ENCODE measurements around the gene TMEM17. TPM values are rescaled to one million over a fixed set of nuclear protein-coding genes. Genes with fewer than 3 reads are reported as not detected.

TMEM17 gene
- total and polyA plus RNA-seq, 2 experiments from 2014 or later = 0.94 to 1.7 TPM

GRCh38 chr2:62495761-62496160, 10.2 kb downstream of the TMEM17 start:
- Mint-ChIP-seq H3K27me3 (ENCODE audit: insufficient read depth, low read depth, poor library complexity) (peaks cover 7% of the 10 kb centered on the region), H3K36me3 (ENCODE audit: low read depth) (no peaks in the 10 kb centered on the region), H3K27ac (no peak overlapping the region), H3K9me3 (no peaks in the 10 kb centered on the region), H3K4me1 (no peaks in the 10 kb centered on the region; the same call in 1 of the 3 replicates), H3K4me3 (no peak overlapping the region)
- TF ChIP-seq ZNF114 (CRISPR knock-in tag; IDR thresholded peaks at IDR 0.05) (no peak), ETS1 (IDR thresholded peaks at IDR 0.05) (no peak), CREB1 (CRISPR knock-in tag; IDR thresholded peaks at IDR 0.05; ENCODE audit: low read depth) (no peak), NANOG (IDR thresholded peaks at IDR 0.05; ENCODE audit: borderline replicate concordance) (no peak), REST (IDR thresholded peaks at IDR 0.05; ENCODE audit: unreplicated experiment) (no peak), CTCF (conservative IDR thresholded peaks at IDR 0.05; ENCODE audit: low read depth in 2 of 2) (no peak), JUNB (IDR thresholded peaks at IDR 0.05; ENCODE audit: unreplicated experiment) (no peak), STAT1 (IDR thresholded peaks at IDR 0.05; ENCODE audit: unreplicated experiment) (no peak), EZH2 (IDR thresholded peaks at IDR 0.05; ENCODE audit: low read depth, unreplicated experiment) (no peak), ZNF331 (CRISPR knock-in tag; IDR thresholded peaks at IDR 0.05; ENCODE audit: low read depth) (no peak), EZH2phosphoT487 (IDR thresholded peaks at IDR 0.05; ENCODE audit: unreplicated experiment) (no peak), POLR2AphosphoS5 (IDR thresholded peaks at IDR 0.05; ENCODE audit: low read depth) (no peak), ZNF462 (CRISPR knock-in tag; IDR thresholded peaks at IDR 0.05) (no peak)
- Histone ChIP-seq H4K20me1 (replicated peaks; ENCODE audit: insufficient read depth) (no peaks in the 10 kb centered on the region), H3K4me1 (ENCODE audit: insufficient read depth) (no peaks in the 10 kb centered on the region), H3K9me2 (ENCODE audit: insufficient read depth) (no peaks in the 10 kb centered on the region), H3K4me3 (no peak overlapping the region), H3F3A (replicated peaks; ENCODE audit: low read depth) (no peaks in the 10 kb centered on the region), H3K4me2 (no peak overlapping the region), H2AFZ (no peak overlapping the region), H3K27me3 (ENCODE audit: insufficient read depth) (no peaks in the 10 kb centered on the region), H3K36me3 (ENCODE audit: insufficient read depth) (no peaks in the 10 kb centered on the region), H3K79me2 (replicated peaks; ENCODE audit: insufficient read depth) (no peaks in the 10 kb centered on the region), H3K27ac (ENCODE audit: low read depth) (no peak overlapping the region)
- DNase-seq (ENCODE audit: low spot score) (no peak), ATAC-seq (no peak)
